ENCODE measurements around the gene ABHD16B. TPM values are rescaled to one million over a fixed set of nuclear protein-coding genes. Genes with fewer than 3 reads are reported as not detected.
"Not testable (repeated sequence)": the region's sequence is repeated elsewhere in the genome, so short reads cannot be mapped to it uniquely, and the experiment has no call there.

Gene ABHD16B
- total RNA-seq, 1 experiment from 2014 or later: not detected

- Histone ChIP-seq H3K36me3 (replicated peaks; ENCODE audit: control insufficient read depth, insufficient read depth, low read length) (no peaks in the 10 kb centered on the region), H3K27me3 (ENCODE audit: control insufficient read depth, insufficient read depth, low read length) (no peaks in the 10 kb centered on the region), H3K4me3 (ENCODE audit: insufficient read depth, low read depth, low read length) (no peak overlapping the region)
- no peak for DNase-seq
These were observed 18.1 kb upstream of the ABHD16B start for GRCh38 chr20:63843222-63843621.

GRCh38 chr20:63843778-63844177 is 17.5 kb upstream of the ABHD16B start:
- DNase-seq: no peak
- Histone ChIP-seq H3K36me3 (replicated peaks; ENCODE audit: control insufficient read depth, insufficient read depth, low read length) (no peaks in the 10 kb centered on the region), H3K4me3 (ENCODE audit: insufficient read depth, low read depth, low read length) (no peak overlapping the region), H3K27me3 (ENCODE audit: control insufficient read depth, insufficient read depth, low read length) (no peaks in the 10 kb centered on the region)

- no peak for DNase-seq
- H3K4me3 ChIP-seq (ENCODE audit: insufficient read depth, low read depth, low read length): no peak overlapping the region
- no peaks in the 10 kb centered on the region for H3K27me3 ChIP-seq (ENCODE audit: control insufficient read depth, insufficient read depth, low read length)
- H3K36me3 ChIP-seq (replicated peaks; ENCODE audit: control insufficient read depth, insufficient read depth, low read length): no peaks in the 10 kb centered on the region
These were observed 16.7 kb upstream of the ABHD16B start for GRCh38 chr20:63844511-63844991.

- H3K27me3 ChIP-seq (ENCODE audit: control insufficient read depth, insufficient read depth, low read length): no peaks in the 10 kb centered on the region
- H3K36me3 ChIP-seq (replicated peaks; ENCODE audit: control insufficient read depth, insufficient read depth, low read length): no peaks in the 10 kb centered on the region
- peak overlapping the region; percentile 45 for H3K4me3 ChIP-seq (ENCODE audit: insufficient read depth, low read depth, low read length)
- peak; percentile 94 for DNase-seq
These were observed 15.0 kb upstream of the ABHD16B start for GRCh38 chr20:63846128-63846771.

- Histone ChIP-seq H3K27me3 (ENCODE audit: control insufficient read depth, insufficient read depth, low read length) (no peaks in the 10 kb centered on the region), H3K36me3 (replicated peaks; ENCODE audit: control insufficient read depth, insufficient read depth, low read length) (no peaks in the 10 kb centered on the region), H3K4me3 (ENCODE audit: insufficient read depth, low read depth, low read length) (no peak overlapping the region)
- DNase-seq: no peak
These were observed 14.4 kb upstream of the ABHD16B start for GRCh38 chr20:63846888-63847236.

GRCh38 chr20:63847237-63848002 is 13.9 kb upstream of the ABHD16B start:
- peak; percentile 95 for DNase-seq
- Histone ChIP-seq H3K36me3 (replicated peaks; ENCODE audit: control insufficient read depth, insufficient read depth, low read length) (no peaks in the 10 kb centered on the region), H3K27me3 (ENCODE audit: control insufficient read depth, insufficient read depth, low read length) (no peaks in the 10 kb centered on the region), H3K4me3 (ENCODE audit: insufficient read depth, low read depth, low read length) (0 out of 2 replicates have a peak overlapping the region, but pooled peaks have one; percentile 2)

- DNase-seq: no peak
- Histone ChIP-seq H3K27me3 (ENCODE audit: control insufficient read depth, insufficient read depth, low read length) (no peaks in the 10 kb centered on the region), H3K4me3 (ENCODE audit: insufficient read depth, low read depth, low read length) (no peak overlapping the region), H3K36me3 (replicated peaks; ENCODE audit: control insufficient read depth, insufficient read depth, low read length) (no peaks in the 10 kb centered on the region)
These were observed 13.0 kb upstream of the ABHD16B start for GRCh38 chr20:63848003-63848911.

- H3K27me3 ChIP-seq (ENCODE audit: control insufficient read depth, insufficient read depth, low read length): peaks cover 2% of the 10 kb centered on the region; the same call in 1 of the 2 replicates
- no peak for DNase-seq
- no peak overlapping the region for H3K4me3 ChIP-seq (ENCODE audit: insufficient read depth, low read depth, low read length)
- H3K36me3 ChIP-seq (replicated peaks; ENCODE audit: control insufficient read depth, insufficient read depth, low read length): no peaks in the 10 kb centered on the region
These were observed 10.4 kb upstream of the ABHD16B start for GRCh38 chr20:63850689-63851547.

- H3K36me3 ChIP-seq (replicated peaks; ENCODE audit: control insufficient read depth, insufficient read depth, low read length); DNase-seq; H3K27me3 ChIP-seq (ENCODE audit: control insufficient read depth, insufficient read depth, low read length); H3K4me3 ChIP-seq (ENCODE audit: insufficient read depth, low read depth, low read length): not testable (repeated sequence)
These were observed 9.8 kb upstream of the ABHD16B start for GRCh38 chr20:63851548-63851943.

- not testable (repeated sequence) for H3K4me3 ChIP-seq (ENCODE audit: insufficient read depth, low read depth, low read length); DNase-seq; H3K27me3 ChIP-seq (ENCODE audit: control insufficient read depth, insufficient read depth, low read length); H3K36me3 ChIP-seq (replicated peaks; ENCODE audit: control insufficient read depth, insufficient read depth, low read length)
These were observed 7.6 kb upstream of the ABHD16B start for GRCh38 chr20:63853733-63854068.

GRCh38 chr20:63854069-63854765 is 7.1 kb upstream of the ABHD16B start:
- DNase-seq: peak; percentile 89
- no peak overlapping the region; the same call in 1 of the 2 replicates for H3K4me3 ChIP-seq (ENCODE audit: insufficient read depth, low read depth, low read length)

GRCh38 chr20:63854766-63855362 is 6.4 kb upstream of the ABHD16B start:
- Histone ChIP-seq H3K4me3 (ENCODE audit: insufficient read depth, low read depth, low read length) (peak overlapping the region; percentile 35), H3K27me3 (ENCODE audit: control insufficient read depth, insufficient read depth, low read length) (peaks cover 2% of the 10 kb centered on the region; the same call in 1 of the 2 replicates), H3K36me3 (replicated peaks; ENCODE audit: control insufficient read depth, insufficient read depth, low read length) (no peaks in the 10 kb centered on the region)
- peak; percentile 84 for DNase-seq

More at GRCh38 chr20:63854069-63854765, 7.1 kb upstream of the ABHD16B start:
- Histone ChIP-seq H3K36me3 (replicated peaks; ENCODE audit: control insufficient read depth, insufficient read depth, low read length) (no peaks in the 10 kb centered on the region), H3K27me3 (ENCODE audit: control insufficient read depth, insufficient read depth, low read length) (peaks cover 2% of the 10 kb centered on the region; the same call in 1 of the 2 replicates)

Measured in H7 (cell line).